Gastrocnemius medialis (tissue), 4 donors: Measurements from ENCODE around the gene TBC1D5. TPM values are rescaled to one million over a fixed set of nuclear protein-coding genes. Genes with fewer than 3 reads are reported as not detected.

Experiments used
- ATAC-seq, 2 donors: fragments of 150-250 bp; one replicate each; pipeline ENCODE4 v1.9.1; 2016
- DNase-seq, 2 donors: peaks; one replicate each; pipeline ENCODE4 v3.0.0-alpha.2; 2019
- H3K27ac ChIP-seq, 4 donors: fragments of 200-600 bp; sonication (generic); 1 replicate in 1 of 4; 2 replicates in 3 of 4; pipeline ENCODE4 v1.5.1; 2016 to 2018; ENCODE audit warnings: mild to moderate bottlenecking in 2 of 4, moderate library complexity in 1 of 4
- H3K27me3 ChIP-seq, 3 donors: fragments of 200-600 bp; sonication (generic) in 2 of 3; 1 replicate in 1 of 3; 2 replicates in 2 of 3; pipeline versions ENCODE4 v1.5.1 to v1.6.0; 2016 to 2019; ENCODE audit warnings: mild to moderate bottlenecking in 1 of 3, moderate library complexity in 1 of 3
- H3K36me3 ChIP-seq, 2 donors: fragments of 200-600 bp; sonication (generic) in 1 of 2; one replicate each; pipeline ENCODE4 v1.5.1; 2017 to 2018
- H3K4me1 ChIP-seq, 2 donors: fragments of 200-600 bp; sonication (generic) in 1 of 2; one replicate each; pipeline ENCODE4 v1.5.1; 2016 to 2017; ENCODE audit warnings: mild to moderate bottlenecking in 2 of 2
- H3K4me3 ChIP-seq, 4 donors: fragments of 200-600 bp; sonication (generic) in 3 of 4; 1 replicate in 1 of 4; 2 replicates in 3 of 4; pipeline ENCODE4 v1.5.1; 2016 to 2019; ENCODE audit warnings: mild to moderate bottlenecking in 2 of 4
- H3K9me3 ChIP-seq, 3 donors: fragments of 200-600 bp; sonication (generic) in 2 of 3; 1 replicate in 1 of 3; 2 replicates in 2 of 3; pipeline ENCODE4 v1.5.1; 2016 to 2019
- POLR2A ChIP-seq, 2 donors: fragments of 450-650 bp; IDR thresholded peaks; one replicate each; pipeline ENCODE4 v1.6.1; 2017; ENCODE audit warnings: antibody characterized with exemption in 2 of 2, mild to moderate bottlenecking in 2 of 2, moderate library complexity in 2 of 2
- in situ Hi-C, 4 donors: fragments of 200-750 bp; cut with MboI; loops; one replicate each; pipeline versions ENCODE4 v1.15.0 to v1.8.0; 2017; ENCODE audit warnings: low sequenced_read_pairs in 4 of 4
- intact Hi-C: fragments of 100-400 bp; cut with DNase I; formaldehyde crosslinking; loops from one replicate; pipeline ENCODE4 v1.15.1; 2023; ENCODE audit warnings: low total_unique reads
- total RNA-seq, 4 donors: library from RNA; depleted of rRNA; stranded (reverse); fragments of >200 nt; gene quantifications; one replicate each; pipeline versions ENCODE4 v1.1.0 to v1.2.3, GENCODE V29; 2016
- TF ChIP-seq, protein P1 (sequence below), 5 experiments: fragments of 450-650 bp in 3 of 5; fragments of 200-600 bp in 2 of 5; sonication (generic) in 2 of 5; IDR thresholded peaks in 4 of 5; conservative IDR thresholded peaks in 1 of 5; 1 replicate in 4 of 5; 2 replicates in 1 of 5; pipeline ENCODE4 v1.5.1; 2016 to 2019; ENCODE audit warnings: antibody characterized with exemption in 5 of 5, mild to moderate bottlenecking in 3 of 5, moderate library complexity in 3 of 5

The TBC1D5 gene
- total RNA-seq, 4 donors from 2014 or later = 20.3 to 34.4 (median 27.1) TPM

GRCh38 chr3:17141699-17142098 is 600.7 kb downstream of the TBC1D5 start:
- in situ Hi-C loops (no loop called here), intact Hi-C loops (loop anchor here (1.0 to 10.0 kb wide), 7 partner anchors 49 to 539 kb away; partner anchors contain the start of gene PLCL2)
- H3K9me3 ChIP-seq = no peaks in the 10 kb centered on the region
- H3K4me1 ChIP-seq = peaks cover 11 to 25% of the 10 kb centered on the region in 2 donors
- TF ChIP-seq, protein P1, sequence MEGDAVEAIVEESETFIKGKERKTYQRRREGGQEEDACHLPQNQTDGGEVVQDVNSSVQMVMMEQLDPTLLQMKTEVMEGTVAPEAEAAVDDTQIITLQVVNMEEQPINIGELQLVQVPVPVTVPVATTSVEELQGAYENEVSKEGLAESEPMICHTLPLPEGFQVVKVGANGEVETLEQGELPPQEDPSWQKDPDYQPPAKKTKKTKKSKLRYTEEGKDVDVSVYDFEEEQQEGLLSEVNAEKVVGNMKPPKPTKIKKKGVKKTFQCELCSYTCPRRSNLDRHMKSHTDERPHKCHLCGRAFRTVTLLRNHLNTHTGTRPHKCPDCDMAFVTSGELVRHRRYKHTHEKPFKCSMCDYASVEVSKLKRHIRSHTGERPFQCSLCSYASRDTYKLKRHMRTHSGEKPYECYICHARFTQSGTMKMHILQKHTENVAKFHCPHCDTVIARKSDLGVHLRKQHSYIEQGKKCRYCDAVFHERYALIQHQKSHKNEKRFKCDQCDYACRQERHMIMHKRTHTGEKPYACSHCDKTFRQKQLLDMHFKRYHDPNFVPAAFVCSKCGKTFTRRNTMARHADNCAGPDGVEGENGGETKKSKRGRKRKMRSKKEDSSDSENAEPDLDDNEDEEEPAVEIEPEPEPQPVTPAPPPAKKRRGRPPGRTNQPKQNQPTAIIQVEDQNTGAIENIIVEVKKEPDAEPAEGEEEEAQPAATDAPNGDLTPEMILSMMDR (IDR thresholded peaks at IDR 0.05 in 4 of 5, conservative IDR thresholded peaks at IDR 0.05 in 1 of 5) = no peak
- no peak for TF ChIP-seq POLR2A (IDR thresholded peaks at IDR 0.05)
- H3K4me3 ChIP-seq = no peak overlapping the region
- H3K36me3 ChIP-seq = no peaks in the 10 kb centered on the region
- H3K27me3 ChIP-seq = no peaks in the 10 kb centered on the region
- H3K27ac ChIP-seq = peak overlapping the region; percentile 82 to 87 (median 85)
- DNase-seq = no peak
- ATAC-seq = no peak

GRCh38 chr3:17140670-17141505 is 601.5 kb downstream of the TBC1D5 start:
- TF ChIP-seq, protein P1 (IDR thresholded peaks at IDR 0.05 in 4 of 5, conservative IDR thresholded peaks at IDR 0.05 in 1 of 5) = peak in 4 of 5 experiments; percentile 37 to 62 (median 41)
- no peak for TF ChIP-seq POLR2A (IDR thresholded peaks at IDR 0.05)
- H3K9me3 ChIP-seq = no peaks in the 10 kb centered on the region

DNA sequence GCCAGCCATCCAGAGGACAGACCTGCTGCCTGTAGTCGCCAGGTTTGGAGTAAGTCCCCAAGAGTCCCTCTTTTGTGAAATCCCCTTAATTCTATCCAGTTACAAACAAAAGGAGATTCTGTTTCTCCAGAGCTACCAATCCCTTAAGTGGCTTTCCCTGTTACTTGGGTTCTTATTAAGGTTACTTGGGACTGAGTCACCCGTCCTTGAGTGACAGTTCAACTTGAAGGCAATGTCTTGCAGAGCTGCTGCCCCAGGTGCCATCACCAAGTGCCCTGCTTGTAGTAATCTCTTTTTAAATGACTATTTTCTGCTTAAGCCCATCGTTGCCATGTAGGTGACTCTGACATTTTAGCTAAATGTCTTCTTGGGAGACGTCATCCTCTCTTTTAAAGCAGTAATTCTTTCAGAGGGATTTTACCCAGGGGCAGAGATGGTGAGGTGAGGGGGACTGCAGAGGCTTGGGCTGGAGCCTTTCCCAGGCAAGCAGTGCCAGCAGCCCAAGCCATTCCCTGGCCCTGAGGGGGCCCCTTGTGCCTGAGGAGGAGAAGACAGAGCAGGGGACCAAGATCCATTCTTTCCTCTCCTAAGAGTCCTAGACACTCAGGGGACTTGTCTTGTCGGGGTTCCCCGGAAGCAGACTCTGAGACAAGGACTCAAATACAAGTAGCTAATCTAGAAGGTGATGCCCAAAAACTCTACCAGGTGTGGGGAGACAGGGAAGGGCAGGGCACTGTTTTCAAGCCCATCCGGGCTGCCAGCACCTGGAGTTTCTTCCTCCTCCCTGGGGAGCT is 604.0 kb downstream of the TBC1D5 start:
- DNase-seq (no peak), ATAC-seq (no peak)
- no peaks in the 10 kb centered on the region for H3K36me3 ChIP-seq
- intact Hi-C loops = no loop called here
- no peak overlapping the region for H3K4me3 ChIP-seq
- no peaks in the 10 kb centered on the region for H3K9me3 ChIP-seq
- peak overlapping the region in 2 of 4 donors; percentile 16 to 31 for H3K27ac ChIP-seq
- peaks cover 11 to 21% of the 10 kb centered on the region in 2 donors for H3K4me1 ChIP-seq
- TF ChIP-seq POLR2A (IDR thresholded peaks at IDR 0.05) = no peak
- TF ChIP-seq, protein P1 (IDR thresholded peaks at IDR 0.05 in 4 of 5, conservative IDR thresholded peaks at IDR 0.05 in 1 of 5) = no peak
- H3K27me3 ChIP-seq = no peaks in the 10 kb centered on the region
- in situ Hi-C loops = no loop called here

More at GRCh38 chr3:17140670-17141505, 601.5 kb downstream of the TBC1D5 start:
- peak; percentile 86 to 87 for ATAC-seq
- peaks cover 11 to 25% of the 10 kb centered on the region in 2 donors for H3K4me1 ChIP-seq
- in situ Hi-C loops = no loop called here
- peak; percentile 73 to 90 for DNase-seq
- H3K27me3 ChIP-seq = no peaks in the 10 kb centered on the region
- peak overlapping the region; percentile 27 to 54 (median 38) for H3K4me3 ChIP-seq
- H3K36me3 ChIP-seq = no peaks in the 10 kb centered on the region
- intact Hi-C loops = loop anchor here (1.0 to 10.0 kb wide), 8 partner anchors 50 to 539 kb away; partner anchors contain the start of gene PLCL2
- H3K27ac ChIP-seq = peak overlapping the region; percentile 82 to 87 (median 85)

GRCh38 chr3:17137321-17137826 is 605.1 kb downstream of the TBC1D5 start:
- in situ Hi-C loops = no loop called here
- intact Hi-C loops = no loop called here
- no peaks in the 10 kb centered on the region for H3K9me3 ChIP-seq
- no peak for TF ChIP-seq POLR2A (IDR thresholded peaks at IDR 0.05)
- TF ChIP-seq, protein P1 (IDR thresholded peaks at IDR 0.05 in 4 of 5, conservative IDR thresholded peaks at IDR 0.05 in 1 of 5) = no peak
- DNase-seq (no peak), ATAC-seq (no peak)
- no peaks in the 10 kb centered on the region for H3K27me3 ChIP-seq
- no peak overlapping the region for H3K27ac ChIP-seq
- H3K36me3 ChIP-seq = no peaks in the 10 kb centered on the region
- peaks cover 11 to 20% of the 10 kb centered on the region in 2 donors for H3K4me1 ChIP-seq
- no peak overlapping the region for H3K4me3 ChIP-seq
